GM10847 (cell line): ENCODE measurements around the gene TSC22D2.

Experiments used
- POLR2A ChIP-seq: IDR thresholded peaks from 2 replicates; pipeline ENCODE4 v1.6.1; 2011; ENCODE audit not compliant: insufficient read length; ENCODE audit errors: extremely low read depth

TSC22D2 gene

DNA sequence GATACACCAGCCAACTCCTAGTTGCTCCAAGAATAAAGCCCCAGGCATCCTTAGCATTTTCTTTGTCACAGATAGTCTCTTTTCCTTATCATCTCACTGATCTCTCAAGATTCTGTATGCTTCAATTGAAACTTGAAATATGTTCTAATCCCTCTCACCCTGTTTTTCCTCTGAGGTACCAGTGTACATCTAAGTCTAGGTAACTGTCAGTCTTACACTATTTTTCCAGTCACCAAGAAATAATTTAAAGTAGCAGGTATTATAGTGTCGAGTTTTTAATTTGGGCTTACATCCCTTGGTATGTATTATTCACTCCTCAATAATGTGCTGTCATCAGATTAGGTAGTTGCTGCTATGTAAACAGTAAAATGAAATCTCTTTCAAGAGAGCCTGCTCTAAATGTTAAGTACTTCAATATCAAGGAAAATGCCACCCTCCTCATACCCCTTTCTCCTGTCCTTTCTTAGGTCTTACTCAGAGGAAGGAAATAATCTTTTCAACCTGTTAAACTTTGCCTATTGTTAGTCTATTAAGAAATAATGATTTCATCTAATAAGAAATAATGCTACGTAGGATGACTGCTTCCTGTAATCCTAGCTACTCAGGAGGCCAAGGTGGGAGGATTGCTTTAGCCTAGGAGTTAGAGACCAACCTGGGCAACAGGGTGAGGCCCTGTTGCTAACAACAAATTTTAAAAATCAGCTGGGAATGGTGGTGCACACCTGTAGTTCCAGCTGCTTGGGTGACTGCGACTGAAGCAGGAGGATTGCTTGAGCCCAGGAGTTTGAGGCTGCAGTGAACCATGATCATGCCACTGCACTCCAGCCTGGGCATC, 39.8 kb downstream of the TSC22D2 start:
- no peak for TF ChIP-seq POLR2A

DNA sequence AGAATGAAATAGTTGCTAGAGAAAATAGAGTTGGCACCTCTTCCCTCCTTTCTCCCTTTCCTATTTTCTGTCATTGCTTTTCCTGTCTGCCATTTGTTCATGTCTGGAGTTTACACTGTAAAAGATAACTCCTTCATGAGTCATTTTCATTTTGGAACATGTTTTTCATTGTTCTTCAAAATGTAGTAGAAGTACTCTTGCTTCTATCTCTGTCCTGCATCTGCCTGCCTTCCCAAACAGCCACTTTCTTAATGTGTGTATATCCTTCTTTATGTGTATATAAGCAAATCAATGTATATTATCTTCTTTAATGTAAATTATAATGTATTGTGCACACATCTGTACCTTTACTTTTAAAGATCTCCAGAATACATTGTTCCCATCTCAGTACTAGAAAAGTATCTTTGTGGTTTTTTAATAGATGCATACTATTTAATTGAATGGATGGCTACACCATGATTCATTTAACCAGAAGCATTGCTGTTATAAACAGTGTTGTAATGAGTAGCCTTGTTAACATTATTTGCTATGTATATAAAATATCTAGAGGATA, 41.1 kb downstream of the TSC22D2 start:
- no peak for TF ChIP-seq POLR2A

DNA sequence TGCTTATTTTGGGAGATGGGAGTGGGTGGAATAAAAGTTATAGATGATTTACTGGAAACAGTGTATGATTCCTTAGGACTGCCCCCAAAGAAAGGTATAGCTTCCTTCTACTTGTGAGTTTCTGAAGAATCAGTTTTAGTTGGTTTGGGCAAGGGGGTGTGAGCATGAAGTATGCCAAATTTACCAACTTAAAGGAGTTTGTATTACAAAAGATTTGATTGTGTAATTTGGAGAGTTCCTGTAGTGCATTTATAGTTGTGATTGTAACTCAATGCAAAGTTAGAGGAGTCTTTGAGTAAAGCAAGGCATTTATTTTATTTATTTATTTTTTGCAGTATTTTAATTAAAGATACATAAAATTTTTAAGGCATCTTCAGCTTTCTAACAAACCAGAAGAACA, 42.8 kb downstream of the TSC22D2 start:
- no peak for TF ChIP-seq POLR2A

DNA sequence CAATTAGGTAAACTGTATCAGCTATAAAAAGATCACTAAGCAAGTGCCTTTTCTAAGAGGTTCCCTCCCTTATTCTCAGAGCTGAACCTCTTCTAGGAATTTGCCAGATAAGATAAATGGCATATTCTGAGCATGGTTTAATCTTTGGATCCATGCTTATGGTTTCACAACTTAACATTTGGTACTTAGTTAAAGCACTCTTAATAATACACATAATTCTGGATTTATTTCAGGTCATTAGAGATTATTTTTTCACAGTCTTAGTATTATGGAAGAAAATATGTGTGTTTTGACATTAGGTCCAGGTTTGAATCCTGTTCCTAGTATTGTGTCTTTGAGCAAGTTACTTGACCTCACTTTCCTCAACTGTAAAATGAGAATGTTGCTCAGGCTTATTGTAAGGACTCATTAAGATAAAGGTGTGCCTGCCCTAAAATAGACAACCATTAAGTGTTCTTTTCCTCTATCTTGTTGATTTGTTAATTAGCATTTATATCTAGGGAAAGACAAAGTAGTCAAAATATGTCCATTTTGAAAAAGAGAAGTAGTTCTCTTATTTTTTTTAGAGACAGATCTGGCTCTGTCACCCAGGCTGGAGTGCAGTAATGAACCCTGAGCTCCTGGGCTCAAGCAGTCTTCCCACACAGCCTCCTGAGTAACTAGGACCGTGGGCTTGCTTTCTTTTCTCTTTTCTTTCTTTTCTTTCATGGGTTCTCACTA, 43.4 kb downstream of the TSC22D2 start:
- TF ChIP-seq POLR2A, result no peak

DNA sequence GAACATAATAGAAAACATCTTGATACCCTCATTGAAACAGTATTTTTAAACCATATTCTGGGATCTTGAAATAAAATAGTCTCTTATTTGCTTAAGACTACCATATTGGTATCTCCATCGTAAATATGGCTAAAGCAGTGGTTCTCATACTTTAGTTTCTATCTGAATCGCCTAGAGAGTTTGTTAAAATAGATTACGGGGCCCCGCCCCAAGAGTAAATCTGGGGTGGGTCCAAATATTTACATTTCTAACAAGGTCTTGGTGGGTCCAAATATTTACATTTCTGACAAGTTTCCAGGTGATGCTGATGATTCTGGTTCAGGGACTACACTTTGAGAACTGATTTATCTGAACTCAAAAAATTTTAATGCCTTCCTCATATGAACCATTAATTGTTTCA, 45.3 kb downstream of the TSC22D2 start:
- no peak for TF ChIP-seq POLR2A

DNA sequence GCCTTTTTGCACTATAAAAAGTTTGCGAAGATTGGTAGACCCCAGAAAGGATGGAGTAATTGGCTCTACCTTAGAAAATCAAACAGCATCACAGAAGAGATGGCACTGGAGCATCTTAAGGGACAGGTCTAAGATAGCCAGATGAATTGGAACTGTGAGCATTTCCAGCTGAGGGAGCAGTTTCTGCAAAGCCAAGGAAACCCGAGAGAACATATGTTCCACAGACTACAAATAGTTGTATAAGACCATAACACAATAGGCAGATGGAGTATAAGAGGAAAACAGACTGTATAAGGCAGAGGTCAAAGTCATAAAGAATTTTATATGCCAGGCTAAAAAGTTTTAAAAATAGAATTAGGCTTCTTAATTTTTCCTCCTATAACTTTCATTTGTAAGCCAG, 46.0 kb downstream of the TSC22D2 start:
- TF ChIP-seq POLR2A, result no peak

DNA sequence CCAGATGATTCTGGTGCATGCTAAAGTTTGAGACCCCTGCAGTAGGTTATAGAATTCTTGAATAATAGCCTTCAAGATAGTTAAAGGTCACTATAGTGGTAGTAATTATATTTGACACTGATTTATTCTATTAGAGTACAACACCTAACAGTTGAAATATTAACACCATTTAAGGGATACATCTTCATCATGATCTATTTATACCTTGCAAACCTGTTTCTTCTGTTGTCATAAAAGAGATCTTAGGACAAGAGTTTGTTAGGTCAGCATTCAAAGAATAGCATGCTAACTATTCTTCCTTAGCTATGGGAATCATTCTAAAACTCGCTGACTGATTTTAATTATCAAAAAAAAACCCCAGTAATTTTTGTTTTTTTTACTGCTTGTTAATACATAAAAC, 46.5 kb downstream of the TSC22D2 start:
- no peak for TF ChIP-seq POLR2A

DNA sequence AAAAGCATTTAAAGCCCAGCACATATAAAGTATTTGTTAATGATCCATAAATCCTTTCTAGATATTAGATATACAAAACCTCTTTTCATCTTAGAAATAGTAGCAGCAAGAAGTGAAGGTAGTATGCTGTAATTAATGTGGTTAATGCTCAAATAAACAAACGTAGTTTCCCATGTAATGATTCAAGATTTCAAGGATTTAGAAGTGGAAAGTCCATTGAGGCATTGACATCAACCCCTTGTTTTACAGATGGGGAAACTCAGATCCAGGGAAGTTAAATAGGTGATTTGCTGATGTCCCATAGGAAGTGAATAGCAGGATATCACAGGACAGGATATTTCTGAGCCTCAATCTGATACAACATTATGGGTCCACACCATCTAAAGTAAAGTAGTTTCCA, 47.2 kb downstream of the TSC22D2 start:
- no peak for TF ChIP-seq POLR2A

DNA sequence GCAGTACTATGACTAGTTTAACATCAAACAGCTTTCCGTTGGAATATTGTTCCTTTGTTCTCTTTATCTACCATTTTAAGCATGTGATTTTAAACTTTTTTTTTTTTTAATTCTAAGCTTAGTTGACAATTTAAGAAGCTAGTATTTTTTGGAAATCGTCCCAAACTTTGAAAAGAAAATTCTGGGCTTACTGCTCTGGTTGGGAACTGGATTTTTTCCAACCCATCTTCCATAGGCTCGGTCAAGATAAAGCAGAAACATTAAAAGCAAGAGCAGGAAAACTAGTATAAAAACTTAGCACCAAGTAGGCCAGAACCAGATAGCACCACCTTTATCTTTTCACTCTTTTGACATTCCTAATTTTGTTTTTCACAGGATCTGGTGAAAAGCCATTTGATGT, 49.9 kb downstream of the TSC22D2 start:
- TF ChIP-seq POLR2A, result no peak

DNA sequence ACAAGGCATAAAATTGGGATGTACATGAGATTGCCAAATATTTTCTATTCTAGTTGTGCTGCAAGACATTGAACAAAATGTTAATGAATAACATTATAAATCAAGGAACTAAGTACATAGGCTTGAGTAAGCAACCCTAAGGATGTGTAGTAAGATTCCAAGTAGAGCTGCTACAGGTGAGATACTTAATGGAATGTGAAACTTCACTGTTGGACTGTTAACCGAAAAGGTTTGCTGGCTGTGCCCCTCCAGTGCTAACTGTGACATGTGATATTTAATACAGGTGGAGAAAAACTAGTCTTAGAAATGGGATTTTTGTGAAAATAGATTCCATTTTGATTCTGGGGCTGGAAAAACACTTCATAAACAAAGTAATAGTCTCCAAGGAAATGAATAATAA, 52.4 kb downstream of the TSC22D2 start:
- TF ChIP-seq POLR2A, result no peak

DNA sequence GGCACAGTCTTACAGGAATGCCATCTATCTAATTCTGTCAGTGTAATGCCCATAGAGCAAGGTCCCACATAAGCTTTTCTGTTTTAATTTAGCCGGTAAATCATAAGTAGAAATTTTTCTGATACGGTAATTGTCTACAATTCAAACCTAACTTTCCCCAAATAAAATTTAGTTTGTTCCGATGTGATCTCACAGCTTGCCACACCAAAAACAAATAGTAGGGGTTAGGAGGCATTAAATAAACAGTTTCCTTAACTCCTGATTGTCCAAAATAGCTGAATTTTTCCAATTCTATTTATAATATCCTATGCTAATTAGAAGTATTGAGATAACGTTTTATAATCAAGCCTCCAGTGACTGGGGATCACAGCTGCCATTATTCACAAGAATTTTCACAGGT, 53.3 kb downstream of the TSC22D2 start:
- TF ChIP-seq POLR2A, result no peak

DNA sequence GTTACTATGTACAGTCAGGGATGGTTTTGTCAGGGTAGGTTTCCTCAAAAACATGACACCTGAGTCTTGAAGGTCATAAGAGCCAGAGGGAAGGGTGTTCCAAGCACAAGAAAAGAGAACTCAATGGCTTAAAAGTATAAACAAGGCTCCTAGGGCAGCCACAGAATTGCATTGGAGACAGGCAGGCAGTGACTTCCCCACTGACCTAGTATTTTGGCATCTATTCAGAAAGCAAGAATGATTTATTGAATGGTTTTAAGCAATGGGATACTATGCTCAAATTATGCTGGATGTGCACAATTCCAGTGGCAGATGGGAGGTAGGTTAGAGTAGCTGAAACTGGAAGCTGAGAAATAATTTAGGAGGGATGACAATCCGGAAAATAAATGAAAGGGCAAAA, 54.0 kb downstream of the TSC22D2 start:
- TF ChIP-seq POLR2A, result no peak

DNA sequence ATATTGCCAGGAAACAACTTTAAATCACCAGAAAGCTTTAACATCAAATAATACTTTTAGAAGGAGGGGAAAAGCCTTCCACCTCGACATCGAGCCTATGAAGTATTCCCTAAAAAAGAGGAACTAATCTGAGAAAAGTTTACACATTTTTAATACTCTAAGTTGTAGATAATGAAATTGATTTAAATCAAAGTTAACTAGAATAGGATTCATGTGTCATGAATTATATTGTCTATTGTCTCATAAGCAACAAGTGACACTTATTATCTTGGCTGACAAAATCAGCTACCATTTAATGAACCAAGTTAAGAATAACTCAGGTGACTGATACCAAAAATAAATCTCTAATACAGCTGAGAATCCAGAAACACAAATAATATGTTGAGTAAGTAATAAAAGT, 56.6 kb downstream of the TSC22D2 start:
- no peak for TF ChIP-seq POLR2A

DNA sequence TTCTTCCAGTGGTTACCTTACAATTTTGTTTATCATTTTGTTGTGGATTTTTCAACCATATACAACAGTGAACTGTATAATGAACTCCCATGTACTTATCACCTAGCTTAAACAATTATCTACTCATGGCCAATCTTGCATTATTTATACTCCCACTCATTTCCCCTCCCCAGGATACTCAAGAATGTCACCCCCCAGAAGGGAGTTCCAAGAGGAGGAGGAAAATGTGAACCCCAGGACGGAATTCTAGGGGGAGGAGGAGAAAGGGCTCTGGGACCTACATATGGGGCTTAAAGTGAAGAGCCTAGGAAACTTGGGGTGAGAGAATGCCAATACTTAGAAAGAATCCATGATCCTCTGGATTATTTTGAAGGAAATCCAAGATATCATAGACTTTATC, 59.3 kb downstream of the TSC22D2 start:
- no peak for TF ChIP-seq POLR2A

DNA sequence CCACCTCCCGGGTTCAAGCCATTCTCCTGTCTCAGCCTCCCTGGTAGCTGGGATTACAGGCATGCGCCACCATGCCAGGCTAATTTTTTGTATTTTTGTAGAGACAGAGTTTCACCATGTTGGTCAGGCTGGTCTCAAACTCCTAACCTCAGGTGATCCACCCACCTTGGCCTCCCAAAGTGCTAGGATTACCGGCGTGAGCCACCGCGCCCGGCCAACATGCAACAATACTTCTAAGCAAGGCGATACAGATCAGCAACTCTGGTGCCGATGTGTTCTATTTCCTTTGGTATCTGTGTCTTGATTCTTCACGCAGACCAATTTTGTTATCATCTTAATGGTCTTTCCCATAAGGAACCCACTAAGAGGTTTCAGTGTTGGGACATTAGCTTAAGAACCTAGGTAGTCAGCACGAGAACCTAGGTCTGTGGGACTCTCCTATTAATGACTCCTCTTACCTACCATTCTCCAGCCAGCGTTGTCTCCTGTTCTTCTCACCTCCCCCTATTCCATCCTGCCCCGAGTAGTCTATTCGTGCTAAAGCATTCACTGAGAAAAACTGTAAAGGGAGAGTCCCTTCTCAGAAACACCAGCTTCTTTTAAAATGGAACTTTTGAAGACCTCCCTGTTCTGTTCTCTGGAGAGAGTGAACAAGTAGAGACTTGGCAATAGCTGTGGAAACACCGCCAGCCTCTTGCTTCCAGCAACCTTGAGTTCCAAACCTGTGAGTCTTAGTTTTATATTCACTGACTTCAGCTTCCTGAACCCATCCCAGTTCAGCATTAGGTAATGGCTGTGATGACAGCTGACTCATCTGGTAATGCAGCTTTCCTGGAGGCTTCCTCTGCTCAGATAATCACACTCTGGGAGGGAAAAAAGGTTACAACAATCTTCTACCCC, 61.2 kb downstream of the TSC22D2 start:
- no peak for TF ChIP-seq POLR2A
